GM13976 (cell line): ENCODE measurements around the gene VPS11.
A peak's percentile ranks its signal among the peaks of the same experiment; 100 is the strongest.
"Not testable (repeated sequence)": the region's sequence is repeated elsewhere in the genome, so short reads cannot be mapped to it uniquely, and the experiment has no call there.

ENCODE experiments used
- DNase-seq: peaks from one replicate; pipeline ENCODE4 v3.0.0; 2012; ENCODE audit warnings: low spot score
- CTCF ChIP-seq: IDR thresholded peaks from 2 replicates; pipeline ENCODE4 v1.5.1; 2012; ENCODE audit warnings: borderline replicate concordance, mild to moderate bottlenecking; ENCODE audit not compliant: insufficient read depth; ENCODE audit errors: extremely low read depth, missing control alignments, control extremely low read depth
- in situ Hi-C: fragments of 300-500 bp; cut with MboI; formaldehyde crosslinking; loops from one replicate; pipeline ENCODE4 v1.12.0; 2022; ENCODE audit warnings: low sequenced_read_pairs, mixed read lengths, inconsistent platforms; ENCODE audit not compliant: unreplicated experiment

VPS11 gene

GRCh38 chr11:119029069-119029339 lies 38.6 kb upstream of the VPS11 start:
- in situ Hi-C loops = no loop called here
- TF ChIP-seq CTCF = no peak
- DNase-seq = no peak

- in situ Hi-C loops = no loop called here
- TF ChIP-seq CTCF = no peak
- DNase-seq = peak; percentile 51
Observed at GRCh38 chr11:119029340-119030028, 38.1 kb upstream of the VPS11 start.

- in situ Hi-C loops = no loop called here
- no peak for TF ChIP-seq CTCF
- DNase-seq = no peak
Observed at GRCh38 chr11:119030029-119030328, 37.6 kb upstream of the VPS11 start.

GRCh38 chr11:119030329-119031047 lies 37.1 kb upstream of the VPS11 start, which contains the start of gene SLC37A4:
Gene SLC37A4 (minus strand): TSS chr11:119030877.
- peak; percentile 95 for TF ChIP-seq CTCF
- in situ Hi-C loops = no loop called here
- DNase-seq = peak; percentile 99

GRCh38 chr11:119031912-119032280 lies 35.7 kb upstream of the VPS11 start:
- in situ Hi-C loops = no loop called here
- no peak for DNase-seq
- TF ChIP-seq CTCF = no peak

GRCh38 chr11:119033421-119033820 lies 34.2 kb upstream of the VPS11 start:
- DNase-seq, in situ Hi-C loops: not testable (repeated sequence)

GRCh38 chr11:119034813-119035212 lies 32.8 kb upstream of the VPS11 start:
- no peak for DNase-seq
- in situ Hi-C loops = no loop called here
- TF ChIP-seq CTCF = no peak
